GM19099 (cell line): ENCODE data around the gene MYH15.

Experiments
- POLR2A ChIP-seq: IDR thresholded peaks from 3 replicates; pipeline ENCODE4 v1.6.1; 2011; ENCODE audit warnings: low read depth; ENCODE audit not compliant: insufficient read length; ENCODE audit errors: extremely low read depth

MYH15 gene

DNA sequence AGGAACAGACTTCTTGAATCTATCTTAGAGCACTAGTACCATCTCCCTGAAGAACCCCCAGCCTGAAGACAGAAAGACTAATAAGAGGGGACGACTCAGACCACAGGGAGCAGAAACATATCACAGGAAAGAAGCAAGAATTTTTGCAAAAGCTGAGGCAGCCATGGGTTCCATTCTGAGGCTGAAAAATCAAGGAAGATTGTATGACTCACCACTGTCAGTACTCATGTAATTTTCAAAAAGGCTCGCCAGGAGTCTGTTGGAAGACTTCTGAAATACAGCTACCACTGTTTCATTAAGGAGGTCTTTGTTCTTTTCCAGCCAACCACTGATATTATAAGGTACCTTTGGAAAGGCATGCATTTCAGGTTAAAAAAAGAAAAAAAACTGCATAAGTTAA is 47.5 kb downstream of the MYH15 start:
- no peak for TF ChIP-seq POLR2A

DNA sequence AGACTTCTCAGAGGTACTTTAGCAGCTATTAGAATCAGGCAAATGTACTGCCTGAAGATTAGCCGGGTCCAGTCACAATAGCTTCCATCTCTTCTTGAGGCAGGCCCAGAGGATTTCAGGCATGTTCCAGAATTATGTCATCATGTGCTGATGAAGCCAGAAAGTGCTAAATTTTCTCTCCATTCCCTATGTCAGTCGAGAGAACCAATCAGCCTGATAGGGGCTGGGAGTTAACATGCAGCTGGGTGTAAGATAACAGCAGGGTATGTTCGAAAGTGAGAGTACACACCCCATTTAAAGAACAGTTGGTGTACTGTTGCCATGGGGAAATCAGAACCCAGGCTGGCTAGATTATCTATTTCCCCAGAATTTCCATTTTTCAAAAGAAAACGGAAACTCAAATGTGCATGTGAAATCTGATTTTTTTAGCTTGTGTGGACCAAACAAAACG is 48.7 kb downstream of the MYH15 start:
- no peak for TF ChIP-seq POLR2A

DNA sequence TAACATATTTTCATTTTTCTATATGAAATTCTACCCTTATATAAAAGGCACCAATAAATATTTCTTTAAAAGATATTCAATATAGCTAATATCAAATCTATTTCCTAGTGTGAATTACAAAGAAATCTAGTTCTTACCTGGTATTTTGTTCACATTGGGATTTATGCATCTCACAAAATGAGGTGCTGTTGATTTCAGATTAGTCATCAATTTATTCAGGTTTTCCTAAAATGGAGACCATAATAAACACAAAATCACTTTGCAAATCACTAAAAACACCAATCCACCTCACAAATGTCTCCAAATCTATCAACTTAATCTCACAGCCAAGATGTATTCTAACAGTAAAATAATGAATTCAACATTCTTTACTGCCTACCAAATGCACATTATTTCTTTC is 51.2 kb downstream of the MYH15 start:
- no peak for TF ChIP-seq POLR2A

DNA sequence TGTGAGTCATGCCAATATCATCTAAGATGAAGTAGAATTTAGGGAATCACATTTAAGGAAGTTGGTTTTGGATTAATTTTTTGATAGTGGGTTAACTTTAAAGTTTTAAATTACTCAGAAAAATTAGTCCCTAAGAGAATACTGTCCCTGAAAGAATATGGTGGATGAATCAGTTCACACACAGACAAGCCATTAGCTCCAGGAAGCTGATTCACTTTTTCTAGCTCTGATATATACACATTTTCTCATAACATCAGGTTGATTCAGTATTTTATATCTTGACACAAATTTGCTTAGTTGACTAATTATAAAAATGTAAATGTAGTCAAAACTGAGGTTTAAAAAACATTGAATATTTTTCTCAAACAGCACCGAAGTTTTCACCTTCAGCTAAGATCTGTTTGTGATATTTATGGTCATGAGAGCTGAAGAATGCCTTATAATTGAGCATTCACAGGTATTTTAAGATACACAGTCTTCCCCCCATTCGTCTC is 55.1 kb downstream of the MYH15 start:
- no peak for TF ChIP-seq POLR2A

DNA sequence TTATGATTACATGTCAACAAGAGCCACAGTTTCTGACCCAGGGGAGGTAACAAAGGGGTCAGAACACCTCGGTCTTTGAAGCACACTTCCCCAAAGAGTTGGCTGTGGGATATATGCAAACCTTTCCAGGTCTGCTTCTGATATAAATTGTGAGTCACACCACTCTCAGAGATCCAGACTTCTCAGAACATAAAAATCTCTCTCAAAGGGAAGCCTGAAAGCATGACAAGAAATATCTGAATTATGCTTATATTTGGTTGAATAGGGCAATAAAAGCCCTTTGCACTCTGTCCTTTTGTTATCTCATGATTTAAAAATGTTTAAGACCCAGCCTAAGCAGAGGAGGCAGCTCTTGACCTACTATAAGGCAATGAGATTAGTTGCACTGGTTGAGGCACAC is 56.8 kb downstream of the MYH15 start:
- no peak for TF ChIP-seq POLR2A

- no peak for TF ChIP-seq POLR2A
Observed at GRCh38 chr3:108450444-108450843, 60.0 kb downstream of the MYH15 start.

DNA sequence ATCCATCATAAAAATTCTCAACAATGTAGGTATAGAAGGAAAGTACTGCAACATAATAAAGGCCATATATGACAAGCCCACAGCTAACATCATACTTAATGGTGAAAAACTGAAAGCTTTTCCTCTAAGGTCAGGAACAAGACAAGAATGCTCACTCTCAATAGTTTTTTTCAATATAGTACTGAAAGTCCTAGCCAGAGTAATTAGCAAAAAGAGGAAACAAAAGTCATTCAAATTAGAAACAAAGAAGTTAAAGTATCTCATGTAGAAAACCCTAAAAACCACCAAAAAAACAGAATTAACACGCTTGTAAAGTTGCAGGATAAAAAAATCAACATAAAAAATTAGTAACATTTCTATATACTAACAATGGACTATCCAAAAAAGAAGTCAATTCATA is 61.8 kb downstream of the MYH15 start:
- no peak for TF ChIP-seq POLR2A

GRCh38 chr3:108447096-108447847 is 63.1 kb downstream of the MYH15 start:
- TF ChIP-seq POLR2A, result no peak

- no peak for TF ChIP-seq POLR2A
Observed at GRCh38 chr3:108442281-108442680, 68.1 kb downstream of the MYH15 start.

DNA sequence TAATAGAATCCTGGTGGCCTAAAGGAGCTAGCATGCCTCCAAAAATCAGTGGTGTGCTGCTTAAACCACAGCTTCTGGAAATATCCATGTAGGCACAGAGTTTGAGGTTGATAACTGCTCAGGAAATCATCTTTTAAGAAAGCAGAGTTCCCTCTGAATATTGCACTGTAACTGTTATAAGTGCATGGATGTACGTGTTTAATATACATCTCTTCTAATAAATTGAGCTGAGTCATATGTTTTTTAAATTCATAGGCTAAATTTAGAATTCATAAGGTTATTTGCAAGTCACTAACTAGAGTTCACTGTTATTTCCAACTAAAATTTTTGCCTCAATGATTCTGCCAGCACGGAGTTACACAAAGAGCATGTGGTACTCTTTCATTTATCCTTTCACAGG is 68.9 kb downstream of the MYH15 start:
- no peak for TF ChIP-seq POLR2A

- TF ChIP-seq POLR2A, result no peak
Observed at GRCh38 chr3:108441071-108441507, 69.3 kb downstream of the MYH15 start.

GRCh38 chr3:108438542-108438941 is 71.9 kb downstream of the MYH15 start:
- TF ChIP-seq POLR2A, result no peak

- no peak for TF ChIP-seq POLR2A
Observed at GRCh38 chr3:108437439-108437838, 73.0 kb downstream of the MYH15 start.

- TF ChIP-seq POLR2A, result no peak
Observed at GRCh38 chr3:108433928-108434327, 76.5 kb downstream of the MYH15 start.

DNA sequence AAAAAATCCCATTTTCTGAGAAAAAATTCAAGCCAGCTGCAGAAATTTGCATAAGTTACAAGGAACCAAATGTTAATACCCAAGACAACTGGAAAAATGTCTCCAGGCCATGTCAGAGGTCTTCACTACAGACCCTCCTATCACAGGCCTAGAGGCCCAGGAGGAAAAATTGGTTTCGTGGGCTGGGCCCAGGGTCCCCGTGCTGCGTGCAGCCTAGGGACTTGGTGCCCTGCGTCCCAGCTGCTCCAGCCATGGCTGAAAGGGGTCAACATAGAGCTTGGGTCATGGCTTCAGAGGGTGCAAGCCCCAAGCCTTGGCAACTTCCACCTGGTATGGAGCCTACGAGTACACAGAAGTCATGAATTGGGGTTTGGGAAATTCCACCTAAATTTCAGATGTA is 78.0 kb downstream of the MYH15 start:
- TF ChIP-seq POLR2A, result no peak

- no peak for TF ChIP-seq POLR2A
Observed at GRCh38 chr3:108430540-108430939, 79.9 kb downstream of the MYH15 start.

DNA sequence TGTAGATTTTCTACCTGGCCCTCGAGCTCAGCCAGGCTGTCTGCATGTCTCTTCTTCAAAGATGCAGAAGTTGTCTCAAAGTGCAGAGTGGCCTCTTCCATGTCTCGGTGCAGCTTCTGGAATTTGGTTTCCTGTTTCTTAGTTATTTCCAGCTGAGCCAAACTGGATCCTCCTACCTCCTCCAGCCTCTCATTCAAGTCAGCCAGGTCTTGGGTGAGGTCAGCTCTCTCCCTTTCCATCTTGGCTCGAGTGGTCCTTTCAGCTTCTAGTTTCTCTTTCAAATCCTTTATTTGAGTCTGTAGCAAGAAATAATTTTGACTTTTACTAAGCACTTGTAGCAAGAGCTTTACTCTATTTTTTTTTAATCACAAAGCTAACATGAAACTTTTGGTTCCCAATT is 81.8 kb downstream of the MYH15 start:
- no peak for TF ChIP-seq POLR2A
